GM19193 (cell line): ENCODE measurements around the gene TTLL1.

Source experiments
- POLR2A ChIP-seq: IDR thresholded peaks from 4 replicates; pipeline ENCODE4 v1.6.1; 2011; ENCODE audit not compliant: insufficient read depth, insufficient read length; ENCODE audit errors: extremely low read depth

Gene TTLL1

DNA sequence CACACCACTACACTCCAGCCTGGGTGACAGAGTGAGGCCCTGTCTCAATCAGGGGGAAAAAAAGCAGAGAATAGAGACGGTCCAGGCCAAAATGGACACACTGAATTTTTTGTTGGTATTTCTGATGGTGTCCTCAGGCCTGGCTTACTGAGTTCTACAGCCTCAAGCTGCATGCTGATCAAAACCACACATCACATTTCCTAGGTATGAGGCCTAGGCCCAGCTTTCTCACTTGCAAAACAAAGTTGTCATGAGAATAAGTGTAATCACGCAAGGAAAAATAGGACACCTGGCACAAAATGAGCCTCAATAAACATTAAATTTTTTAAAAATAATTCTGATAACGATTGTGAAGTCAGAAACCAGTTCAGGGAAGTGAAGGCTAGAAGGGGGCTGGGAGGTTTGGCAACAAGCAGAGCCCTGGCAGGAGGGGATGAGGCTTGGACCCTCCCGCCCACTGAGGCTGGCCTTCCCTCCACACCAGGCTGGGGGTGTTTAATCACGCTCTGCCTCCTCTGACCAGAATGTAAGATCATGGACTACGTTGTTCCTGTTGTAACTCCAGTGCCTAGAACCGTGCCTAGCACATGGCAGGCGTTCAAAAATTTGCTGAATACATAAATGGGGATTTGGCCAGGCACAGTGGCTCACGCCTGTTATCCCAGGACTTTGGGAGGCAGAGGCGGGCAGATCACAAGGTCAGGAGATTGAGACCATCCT is 92.4 kb downstream of the TTLL1 start:
- TF ChIP-seq POLR2A: no peak

DNA sequence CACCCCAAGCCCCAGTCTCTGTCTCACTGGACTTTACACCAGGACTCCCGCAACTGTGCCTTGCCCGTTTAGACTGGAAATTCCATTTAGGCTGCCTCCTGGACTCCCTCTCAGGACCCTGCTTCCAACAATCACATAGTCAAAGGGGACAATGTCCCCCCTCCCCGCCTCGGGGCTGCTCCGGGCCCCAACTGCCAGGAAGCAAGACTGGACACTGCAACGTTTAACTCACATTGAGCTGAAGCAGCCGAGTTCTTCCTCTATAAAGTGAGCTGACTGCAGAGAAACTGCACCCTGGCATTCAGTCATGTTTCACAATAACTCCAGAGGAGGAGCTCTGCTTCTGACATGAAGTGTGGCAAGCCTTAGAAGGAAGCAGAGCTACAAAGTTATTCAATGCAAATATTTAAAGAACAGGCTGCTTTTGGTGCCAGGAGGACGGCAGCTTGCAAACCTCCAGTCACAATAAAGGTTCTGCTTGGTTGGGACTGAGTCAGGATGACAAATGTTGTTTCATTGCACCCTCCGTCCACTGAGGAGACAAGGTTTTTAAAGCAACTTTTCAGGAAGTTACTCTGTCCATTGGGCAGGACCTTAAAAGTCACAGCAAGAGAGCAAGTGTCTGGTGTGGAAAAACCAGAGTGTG is 94.2 kb downstream of the TTLL1 start:
- TF ChIP-seq POLR2A: no peak

DNA sequence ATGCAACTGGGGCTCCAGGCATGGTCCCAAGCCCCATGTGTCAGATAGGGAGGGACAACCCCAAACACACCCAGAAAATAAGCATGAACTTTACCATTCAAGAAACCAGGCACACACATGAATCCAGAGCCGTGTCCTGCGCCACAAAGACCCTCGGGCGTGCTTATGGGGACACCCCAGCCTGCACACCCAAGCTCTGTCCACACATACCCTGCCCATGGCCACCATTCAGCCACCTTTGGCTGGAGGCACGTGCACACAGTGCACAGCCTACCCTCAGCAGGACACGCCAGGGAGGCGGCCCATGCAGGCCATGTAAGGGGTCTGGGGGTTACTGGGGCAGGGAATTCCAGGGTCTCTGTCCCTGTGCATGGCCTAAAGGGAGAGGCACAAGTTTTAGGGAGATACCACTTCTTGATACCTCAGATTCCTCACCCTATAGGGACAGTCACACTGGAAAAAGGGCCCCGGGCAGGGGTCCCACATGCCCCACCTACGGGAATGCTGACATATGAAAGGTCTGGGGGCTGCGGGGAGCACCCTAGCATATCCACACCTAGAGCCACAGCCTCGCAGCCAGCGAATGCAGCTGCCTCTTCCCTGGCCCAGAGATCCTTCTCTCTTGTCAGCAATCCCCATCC is 94.8 kb downstream of the TTLL1 start:
- no peak for TF ChIP-seq POLR2A

- no peak for TF ChIP-seq POLR2A
Observed at GRCh38 chr22:42993651-42994275, 95.4 kb downstream of the TTLL1 start.

GRCh38 chr22:42992886-42993479 is 96.2 kb downstream of the TTLL1 start:
- TF ChIP-seq POLR2A: no peak

DNA sequence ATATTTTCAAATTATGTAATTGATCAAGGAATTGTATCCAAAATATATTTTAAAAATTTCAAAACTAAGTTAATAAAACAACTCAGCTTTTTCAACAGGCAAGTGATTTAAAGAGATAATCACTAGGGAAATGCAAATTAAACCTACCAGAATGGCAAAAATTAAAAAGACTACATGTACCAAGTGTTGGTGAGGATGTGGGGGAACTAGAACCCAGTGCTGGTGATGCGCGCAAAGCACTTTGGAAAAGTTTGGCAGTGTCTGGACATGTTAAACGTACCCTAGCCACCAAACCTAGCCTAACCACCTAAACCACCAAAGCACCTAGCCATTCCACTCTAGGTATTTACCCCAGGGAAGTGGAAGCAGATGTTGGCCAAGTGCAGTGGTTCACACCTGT is 97.1 kb downstream of the TTLL1 start:
- TF ChIP-seq POLR2A: no peak

DNA sequence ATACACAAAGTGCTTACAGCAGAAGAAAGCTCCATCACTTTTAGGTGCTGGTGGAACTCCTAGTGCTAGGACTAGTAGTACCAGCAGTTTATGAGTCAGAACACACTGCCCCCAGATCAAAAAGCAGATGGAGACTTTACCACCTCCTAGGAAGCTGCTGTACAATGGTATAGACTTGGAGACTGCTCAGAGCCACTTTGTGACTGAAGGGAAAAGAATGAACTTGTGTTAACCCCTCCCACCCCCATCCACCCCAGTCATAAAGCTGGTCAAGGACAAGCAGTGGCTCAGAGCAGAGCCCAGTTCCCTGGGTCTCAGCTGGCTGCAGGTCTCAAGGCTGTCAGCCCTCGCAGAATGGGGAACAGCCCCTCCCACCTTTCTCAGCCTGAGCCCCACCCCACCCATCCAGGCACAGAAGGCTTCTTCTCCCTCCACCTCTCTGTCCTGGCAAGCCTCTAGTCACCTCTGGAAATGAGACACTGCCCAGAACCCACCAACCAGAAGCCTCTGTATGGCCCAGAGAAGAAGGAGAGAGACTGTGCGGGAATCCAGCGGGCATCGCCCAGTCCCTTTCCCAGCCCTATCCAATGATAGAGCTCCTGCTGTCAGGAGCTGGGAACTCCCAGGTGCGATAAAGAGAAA is 98.1 kb downstream of the TTLL1 start:
- no peak for TF ChIP-seq POLR2A

- TF ChIP-seq POLR2A: no peak
Observed at GRCh38 chr22:42990131-42990838, 98.9 kb downstream of the TTLL1 start.
